Measurements from ENCODE around the gene PRIM1.
"Not testable (repeated sequence)": the region's sequence is repeated elsewhere in the genome, so short reads cannot be mapped to it uniquely, and the experiment has no call there.

The PRIM1 gene

DNA sequence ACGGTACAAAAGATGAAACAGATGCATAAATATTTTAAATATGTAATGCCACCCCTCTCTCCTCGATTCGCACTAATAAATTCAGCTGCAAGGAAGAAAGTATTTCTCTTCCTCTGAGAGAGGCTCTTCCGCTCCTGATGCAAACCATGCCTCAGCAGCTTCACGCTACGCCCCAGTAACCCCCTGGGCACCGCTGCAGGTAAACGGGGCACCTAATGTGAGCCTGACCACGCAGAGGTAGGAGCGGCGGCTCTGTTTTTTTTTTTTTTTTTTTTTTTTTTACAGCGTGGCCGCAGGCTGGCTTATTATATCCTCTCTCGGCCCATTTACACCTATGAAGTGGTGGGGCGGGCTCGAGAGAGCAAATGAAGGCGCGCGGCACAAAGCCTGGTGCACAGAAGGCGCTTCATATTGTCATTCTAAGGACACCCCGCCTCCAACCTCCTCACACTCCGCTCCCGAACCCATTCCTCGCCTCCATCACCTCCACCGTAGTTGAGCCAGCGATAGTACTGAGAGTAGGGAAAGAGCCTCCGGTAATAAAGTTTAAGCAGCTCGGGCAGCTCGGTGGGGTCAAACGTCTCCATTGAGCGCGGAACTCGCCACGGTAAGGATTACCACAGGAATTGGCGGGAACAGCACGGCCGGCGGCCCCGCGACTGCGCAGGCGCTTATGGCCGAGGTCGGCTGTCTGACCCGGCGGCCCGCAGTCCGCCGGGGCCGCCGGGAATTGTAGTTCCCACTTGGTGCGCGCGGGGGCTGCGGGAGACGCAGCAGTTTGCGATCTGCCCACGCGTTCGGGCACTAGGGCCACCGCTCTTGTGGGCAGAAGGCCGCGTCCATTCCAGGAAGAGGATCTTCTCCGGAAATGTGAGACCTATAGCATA is at the start of gene PRIM1:
TSS of gene PRIM1 (minus strand) at position 612 of the 887 bp plus-strand sequence. CDS start at position 587, 25 bp downstream.
- peak; percentile 90 for DNase-seq

DNA sequence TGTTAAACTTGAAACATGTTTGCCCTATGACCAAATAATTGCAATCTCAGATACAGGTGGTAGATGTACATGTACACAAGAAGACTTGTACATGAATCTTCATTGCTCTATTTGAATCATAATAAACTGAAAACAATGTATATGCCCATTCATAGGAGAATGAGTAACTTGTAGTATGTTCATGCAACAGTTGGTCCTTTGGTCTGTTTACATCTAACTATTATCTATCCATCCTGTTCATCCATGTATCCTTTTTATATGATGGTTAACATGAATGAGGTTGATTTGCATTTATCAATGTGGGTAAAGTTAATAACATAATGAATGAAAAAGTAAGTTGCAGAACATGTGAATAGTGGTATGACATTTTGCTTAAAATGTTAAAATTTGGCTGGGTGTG is 48.1 kb upstream of the PRIM1 start:
- DNase-seq = no peak

GRCh38 chr12:56799345-56799744 is 47.2 kb upstream of the PRIM1 start:
- not testable (repeated sequence) for DNase-seq

- DNase-seq = not testable (repeated sequence)
These were observed 43.7 kb upstream of the PRIM1 start for GRCh38 chr12:56795791-56796190.

- DNase-seq = not testable (repeated sequence)
These were observed 43.0 kb upstream of the PRIM1 start for GRCh38 chr12:56795046-56795562.

DNA sequence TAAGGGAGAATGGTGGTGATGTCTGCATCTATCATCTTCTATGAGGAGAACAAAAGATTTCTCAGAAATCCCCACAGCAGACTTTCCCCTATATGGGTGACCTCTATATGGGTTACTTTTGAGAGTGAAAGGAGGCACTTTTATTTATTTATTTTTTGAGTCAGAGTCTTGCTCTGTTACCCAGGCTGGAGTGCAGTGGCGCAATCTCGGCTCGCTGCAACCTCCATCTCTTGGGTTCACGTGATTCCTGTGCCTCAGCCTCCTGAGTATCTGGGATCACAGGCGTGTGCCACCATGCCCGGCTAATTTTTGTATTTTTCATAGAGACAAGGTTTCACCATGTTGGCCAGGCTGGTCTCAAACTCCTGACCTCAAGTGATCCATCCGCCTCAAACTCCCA is 41.0 kb upstream of the PRIM1 start:
- not testable (repeated sequence) for DNase-seq

DNA sequence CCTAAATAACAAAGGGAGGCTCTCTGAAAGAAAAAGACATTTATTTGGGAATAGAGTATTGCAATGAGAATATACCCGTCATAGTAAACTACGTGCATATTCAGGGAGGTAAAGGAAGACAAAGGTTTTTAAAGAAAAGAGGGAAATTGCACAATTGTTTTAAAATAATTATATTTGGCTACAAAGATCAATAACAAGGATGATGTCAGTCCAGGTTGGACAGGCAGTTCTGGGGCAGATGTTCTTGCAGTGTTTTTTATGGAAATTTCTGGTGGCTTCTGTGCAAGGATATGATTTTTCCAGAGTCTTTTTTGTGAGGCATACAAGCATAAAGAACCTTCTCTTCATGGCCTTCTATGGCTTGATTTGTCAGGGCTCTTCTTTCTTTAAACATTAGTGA is 40.6 kb upstream of the PRIM1 start:
- DNase-seq = no peak

DNA sequence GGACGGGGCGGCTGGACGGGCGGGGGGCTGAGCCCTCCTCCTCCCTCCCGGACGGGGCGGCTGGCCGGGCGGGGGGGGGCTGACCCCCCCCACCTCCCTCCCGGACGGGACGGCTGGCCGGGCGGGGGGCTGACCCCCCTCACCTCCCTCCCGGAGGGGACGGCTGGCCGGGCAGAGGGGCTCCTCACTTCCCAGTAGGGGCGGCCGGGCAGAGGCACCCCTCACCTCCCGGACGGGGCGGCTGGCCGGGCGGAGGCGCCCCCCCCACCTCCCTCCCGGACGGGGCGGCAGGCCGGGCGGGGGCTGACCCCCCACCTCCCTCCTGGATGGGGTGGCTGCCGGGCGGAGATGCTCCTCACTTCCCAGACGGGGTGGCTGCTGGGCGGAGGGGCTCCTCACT is 37.3 kb upstream of the PRIM1 start:
- DNase-seq = not testable (repeated sequence)

DNA sequence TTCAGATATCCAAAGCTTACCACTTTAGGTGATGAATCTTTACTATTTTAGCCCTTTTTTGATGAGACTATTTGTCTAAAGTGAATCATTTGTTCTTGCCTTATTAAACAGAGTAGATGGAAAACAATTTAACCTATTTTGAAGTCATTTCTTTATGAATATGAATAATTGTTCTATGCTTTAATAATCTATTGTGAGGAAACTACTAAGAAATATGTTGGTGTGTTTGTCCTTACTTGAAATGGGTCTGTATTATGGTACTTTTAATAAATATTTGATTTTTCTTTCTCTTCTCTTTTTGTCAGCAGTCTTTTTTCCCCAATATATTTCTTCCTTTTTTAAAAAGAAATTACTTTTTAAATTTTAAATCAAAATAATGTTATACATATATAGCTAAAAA is 35.4 kb upstream of the PRIM1 start:
- DNase-seq = no peak

- no peak for DNase-seq
These were observed 33.8 kb upstream of the PRIM1 start for GRCh38 chr12:56785874-56786273.

- DNase-seq = peak; percentile 77
These were observed 33.2 kb upstream of the PRIM1 start for GRCh38 chr12:56785141-56785865.

- DNase-seq = no peak
These were observed 29.6 kb upstream of the PRIM1 start for GRCh38 chr12:56781726-56782125.

GRCh38 chr12:56778756-56779155 is 26.6 kb upstream of the PRIM1 start:
- DNase-seq = no peak

DNA sequence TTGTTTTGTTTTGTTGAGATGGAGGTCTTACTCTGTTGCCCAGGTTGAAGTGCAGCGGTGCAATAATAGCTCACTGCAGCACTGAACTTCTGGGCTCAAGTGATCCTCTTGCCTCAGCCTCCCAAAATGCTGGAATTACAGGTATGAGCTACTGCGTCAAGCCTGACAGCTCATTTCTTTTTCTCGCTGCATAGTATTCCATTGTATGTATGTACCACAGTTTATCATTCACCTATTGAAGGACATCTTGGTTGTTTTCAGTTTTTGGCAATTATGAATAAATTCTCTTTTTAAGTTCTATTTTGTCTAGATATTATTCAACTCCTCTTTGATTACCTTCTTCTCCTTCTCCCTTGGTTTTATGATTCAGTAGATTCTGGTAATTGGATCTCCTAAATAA is 24.5 kb upstream of the PRIM1 start:
- DNase-seq = no peak

GRCh38 chr12:56775638-56776037 is 23.5 kb upstream of the PRIM1 start:
- no peak for DNase-seq

- no peak for DNase-seq
These were observed 21.0 kb upstream of the PRIM1 start for GRCh38 chr12:56773113-56773512.

- no peak for DNase-seq
These were observed 20.5 kb upstream of the PRIM1 start for GRCh38 chr12:56772625-56773024.

DNA sequence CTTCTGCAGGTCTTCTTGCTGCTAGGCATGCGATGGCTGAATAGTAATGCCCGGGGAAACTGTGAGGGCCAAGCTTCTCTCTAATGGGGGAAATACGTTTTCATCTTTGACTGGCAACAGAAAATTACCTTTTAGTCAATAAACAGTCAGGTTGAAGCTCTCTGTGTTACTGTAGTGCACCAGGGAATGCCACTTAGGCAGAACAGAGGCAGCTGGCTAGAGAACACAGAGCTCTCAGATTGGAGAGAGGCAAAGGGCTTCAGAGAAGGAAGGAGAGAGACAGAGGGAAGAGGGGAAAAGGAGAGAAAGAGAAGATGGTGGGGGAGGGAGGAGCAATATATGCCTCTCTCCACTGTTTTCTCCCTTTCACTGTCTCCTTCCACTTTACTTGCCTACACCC is 17.7 kb upstream of the PRIM1 start:
- no peak for DNase-seq

- no peak for DNase-seq
These were observed 16.3 kb upstream of the PRIM1 start for GRCh38 chr12:56768424-56768823.

GRCh38 chr12:56766535-56766934 is 14.4 kb upstream of the PRIM1 start:
- no peak for DNase-seq

DNA sequence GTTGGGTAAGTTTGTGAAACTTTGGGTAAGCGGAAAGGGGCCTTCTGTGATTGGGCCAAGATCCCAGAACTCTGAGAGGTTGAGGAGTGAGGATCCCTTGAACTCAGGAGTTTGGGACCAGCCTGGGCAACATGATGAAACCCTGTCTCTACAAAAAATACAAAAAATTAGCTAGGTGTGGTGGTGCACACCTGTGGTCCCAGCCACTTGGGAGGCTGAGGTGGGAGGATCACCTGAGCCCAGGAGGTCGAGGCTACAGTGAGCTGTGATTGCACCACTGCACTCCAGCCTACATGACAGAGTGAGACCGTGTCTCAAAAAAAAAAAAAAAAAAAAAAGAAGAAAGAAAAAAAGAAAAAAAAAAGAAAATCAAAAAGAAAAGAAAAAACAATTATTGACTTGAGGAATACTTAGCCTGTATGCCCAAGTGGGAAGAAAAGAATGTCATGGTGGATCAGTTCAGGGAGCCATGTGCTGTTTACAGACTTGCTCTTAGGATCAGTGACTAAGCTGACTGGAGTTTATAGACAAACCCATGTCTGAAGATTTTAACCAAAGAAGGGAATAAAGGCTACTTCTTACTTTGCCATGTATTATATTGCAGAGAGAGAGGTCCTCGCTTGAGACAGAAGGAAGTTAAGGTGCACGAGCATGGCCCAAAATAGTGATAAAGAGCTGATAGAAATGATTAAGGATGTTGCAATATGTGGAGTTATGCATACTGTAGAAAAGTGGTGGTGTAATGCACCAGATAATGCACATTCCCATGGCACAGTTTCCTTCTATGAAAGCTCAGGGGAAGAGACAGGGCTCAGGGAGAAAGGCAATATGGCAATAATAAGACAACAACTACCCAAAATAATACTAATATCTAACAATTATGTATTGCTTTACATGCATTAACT is 11.9 kb upstream of the PRIM1 start:
- no peak for DNase-seq

DNA sequence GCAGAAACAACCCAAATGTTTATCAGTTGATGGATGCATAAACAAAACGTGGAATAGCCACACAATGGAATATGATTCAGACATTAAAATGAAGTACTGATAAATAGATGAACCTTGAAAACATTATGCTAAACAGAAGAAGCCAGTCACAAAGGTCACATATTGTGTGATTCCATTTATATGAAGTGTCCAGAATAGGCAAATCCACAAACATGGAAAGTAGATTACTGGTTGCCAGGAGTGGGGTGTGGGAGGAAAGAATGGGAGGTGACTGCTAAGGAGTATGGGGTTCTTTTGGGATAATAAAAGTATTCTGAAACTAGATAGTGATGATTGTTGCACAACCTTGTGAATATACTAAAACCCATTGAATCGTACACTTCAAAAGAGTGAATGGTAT is 9.7 kb upstream of the PRIM1 start:
- no peak for DNase-seq

- no peak for DNase-seq
These were observed 8.3 kb upstream of the PRIM1 start for GRCh38 chr12:56760460-56760859.
